HEK293 (cell line): Measurements from ENCODE around the gene TEX12.

Source experiments
- CTCF ChIP-seq: fragments of 450-650 bp; formaldehyde crosslinking; IDR thresholded peaks from 2 replicates; pipeline ENCODE4 v1.5.1; 2016; ENCODE audit warnings: missing biosample characterization, missing genetic modification characterization
- GLI4 ChIP-seq: fragments of 450-650 bp; formaldehyde crosslinking; IDR thresholded peaks from 2 replicates; pipeline ENCODE4 v1.5.1; 2016; ENCODE audit warnings: missing biosample characterization, missing genetic modification characterization
- REPIN1 ChIP-seq: fragments of 450-650 bp; formaldehyde crosslinking; IDR thresholded peaks from 2 replicates; pipeline ENCODE4 v1.5.1; 2017; ENCODE audit warnings: missing biosample characterization, missing genetic modification characterization, low read depth
- SETDB1 ChIP-seq: IDR thresholded peaks from one replicate; pipeline ENCODE4 v1.6.1; 2017; ENCODE audit warnings: mild to moderate bottlenecking, low read length, moderate library complexity, mixed read lengths; ENCODE audit not compliant: insufficient read length
- TCF7L2 ChIP-seq: IDR thresholded peaks from 2 replicates; pipeline ENCODE4 v1.6.1; 2011; ENCODE audit warnings: low read depth, mild to moderate bottlenecking, inconsistent platforms, low read length, moderate library complexity, borderline replicate concordance
- ZBTB21 ChIP-seq: fragments of 450-650 bp; formaldehyde crosslinking; IDR thresholded peaks from 2 replicates; pipeline ENCODE4 v1.5.1; 2017; ENCODE audit warnings: missing biosample characterization, missing genetic modification characterization
- ZBTB44 ChIP-seq: fragments of 450-650 bp; IDR thresholded peaks from 2 replicates; pipeline ENCODE4 v1.5.1; 2018; ENCODE audit warnings: missing biosample characterization, mild to moderate bottlenecking, missing genetic modification characterization
- ZNF112 ChIP-seq: fragments of 450-650 bp; formaldehyde crosslinking; IDR thresholded peaks from 2 replicates; pipeline ENCODE4 v1.5.0; 2017; ENCODE audit warnings: missing biosample characterization, missing genetic modification characterization
- ZNF274 ChIP-seq, 2 experiments: fragments of 200-500 bp in 1 of 2; fragments of 450-650 bp in 1 of 2; sonication (Bioruptor generic) in 1 of 2; formaldehyde crosslinking in 1 of 2; IDR thresholded peaks; 2 replicates each; pipeline versions ENCODE4 v1.5.1 to v1.6.1; 2014 to 2016; ENCODE audit warnings: borderline replicate concordance in 1 of 2, inconsistent platforms in 1 of 2, low read length in 1 of 2, missing biosample characterization in 1 of 2, missing genetic modification characterization in 1 of 2
- ZNF394 ChIP-seq: fragments of 450-650 bp; formaldehyde crosslinking; IDR thresholded peaks from 2 replicates; pipeline ENCODE4 v1.5.1; 2016; ENCODE audit warnings: missing biosample characterization, missing genetic modification characterization, mild to moderate bottlenecking, moderate library complexity, borderline replicate concordance
- ZNF530 ChIP-seq: fragments of 450-650 bp; formaldehyde crosslinking; IDR thresholded peaks from 2 replicates; pipeline ENCODE4 v1.5.1; 2016; ENCODE audit warnings: low read depth, missing biosample characterization, missing genetic modification characterization
- ZNF747 ChIP-seq: fragments of 450-650 bp; formaldehyde crosslinking; IDR thresholded peaks from 2 replicates; pipeline ENCODE4 v1.5.1; 2016; ENCODE audit warnings: missing biosample characterization, missing genetic modification characterization
- ZSCAN30 ChIP-seq: fragments of 450-650 bp; IDR thresholded peaks from 2 replicates; pipeline ENCODE4 v1.5.1; 2018; ENCODE audit warnings: missing biosample characterization, mild to moderate bottlenecking, missing genetic modification characterization, moderate library complexity

GRCh38 chr11:112163875-112164685 lies 3.1 kb upstream of the TEX12 start, which contains the start of gene IL18:
- TF ChIP-seq ZNF747 = no peak
- TF ChIP-seq GLI4 = no peak
- TF ChIP-seq REPIN1 = no peak
- no peak for TF ChIP-seq ZBTB44 (tag by site-specific recombination)
- TF ChIP-seq ZSCAN30 (tag by site-specific recombination) = no peak
- TF ChIP-seq ZNF274 (IDR thresholded peaks at IDR 0.05; ENCODE audit: low read length) = no peak
- no peak for TF ChIP-seq ZNF274 (tag by site-specific recombination; IDR thresholded peaks at IDR 0.05; ENCODE audit: borderline replicate concordance)
- no peak for TF ChIP-seq ZNF112
- TF ChIP-seq CTCF = no peak
- no peak for TF ChIP-seq ZNF394 (tag by site-specific recombination)
- peak; percentile 13 for TF ChIP-seq SETDB1
- TF ChIP-seq ZNF530 (tag by site-specific recombination) = no peak
- TF ChIP-seq ZBTB21 = no peak
- no peak for TF ChIP-seq TCF7L2
